ENCODE results near the gene SUPT5H. TPM values are rescaled to one million over a fixed set of nuclear protein-coding genes. Genes with fewer than 3 reads are reported as not detected.
A peak's percentile ranks its signal among the peaks of the same experiment; 100 is the strongest.

The SUPT5H gene
- total and polyA plus RNA-seq, 2 of the 13 experiments (the other 11 are each of a cell fraction or from before 2014, with no cell fraction given) = 48.2 to 51.7 TPM

- TF ChIP-seq NFYC (CRISPR knock-in tag; IDR thresholded peaks at IDR 0.05) (peak; percentile 61), SP1 (IDR thresholded peaks at IDR 0.05) (peak; percentile 90), SP1 (CRISPR knock-in tag; IDR thresholded peaks at IDR 0.05) (peak; percentile 52; the same call in 1 of the 2 replicates), SMAD1 (CRISPR knock-in tag; IDR thresholded peaks at IDR 0.05; ENCODE audit: borderline replicate concordance, low read depth) (no peak), ZNF256 (CRISPR knock-in tag; conservative IDR thresholded peaks at IDR 0.05) (no peak), ZNF678 (CRISPR knock-in tag; IDR thresholded peaks at IDR 0.05) (no peak), AHR (CRISPR knock-in tag; IDR thresholded peaks at IDR 0.05) (no peak), ZNF3 (CRISPR knock-in tag; IDR thresholded peaks at IDR 0.05) (no peak), DMTF1 (CRISPR knock-in tag; IDR thresholded peaks at IDR 0.05) (no peak), ETV5 (CRISPR knock-in tag; IDR thresholded peaks at IDR 0.05; ENCODE audit: borderline replicate concordance) (peak; percentile 76), CCAR2 (optimal IDR thresholded peaks at IDR 0.05; ENCODE audit: low read depth, low read length) (no peak), ZBTB1 (CRISPR knock-in tag; IDR thresholded peaks at IDR 0.05; ENCODE audit: borderline replicate concordance) (no peak), ZNF362 (CRISPR knock-in tag; IDR thresholded peaks at IDR 0.05; ENCODE audit: borderline replicate concordance) (peak; percentile 73; the same call in 1 of the 2 replicates), ZNF225 (CRISPR knock-in tag; IDR thresholded peaks at IDR 0.05) (peak; percentile 36; the same call in 1 of the 2 replicates), CENPX (CRISPR knock-in tag; IDR thresholded peaks at IDR 0.05) (no peak), ZNF430 (CRISPR knock-in tag; IDR thresholded peaks at IDR 0.05) (no peak), JARID2 (CRISPR knock-in tag; IDR thresholded peaks at IDR 0.05; ENCODE audit: insufficient replicate concordance) (no peak), MTA3 (CRISPR knock-in tag; IDR thresholded peaks at IDR 0.05) (no peak), THAP11 (CRISPR knock-in tag; IDR thresholded peaks at IDR 0.05) (peak; percentile 95), ARHGAP35 (CRISPR knock-in tag; IDR thresholded peaks at IDR 0.05; ENCODE audit: borderline replicate concordance) (no peak), NCOA5 (CRISPR knock-in tag; IDR thresholded peaks at IDR 0.05) (no peak), STAT6 (CRISPR knock-in tag; IDR thresholded peaks at IDR 0.05; ENCODE audit: borderline replicate concordance) (no peak), CHCHD3 (CRISPR knock-in tag; IDR thresholded peaks at IDR 0.05) (peak; percentile 85), ZNF317 (CRISPR knock-in tag; IDR thresholded peaks at IDR 0.05) (peak; percentile 87), GABPA (IDR thresholded peaks at IDR 0.05; ENCODE audit: low read depth, low read length) (peak; percentile 83), GABPA (CRISPR knock-in tag; IDR thresholded peaks at IDR 0.05; ENCODE audit: low read depth) (peak; percentile 95)
Measured at GRCh38 chr19:39445196-39446111, at the start of gene SUPT5H (continued).
